HAP-1 (cell line): ENCODE data around the gene CEP131.

Experiments used
- DNase-seq, 2 experiments: peaks; one replicate each; pipeline ENCODE4 v3.0.0-alpha.2; 2016 to 2020; ENCODE audit warnings: low spot score in 2 of 2
- H3K27me3 ChIP-seq: fragments of 250-450 bp; sonication (Bioruptor Pico); 2 replicates; pipeline ENCODE4 v1.5.1; 2020; ENCODE audit warnings: low read depth, mild to moderate bottlenecking, moderate library complexity
- H3K36me3 ChIP-seq: fragments of 250-450 bp; sonication (Bioruptor Pico); replicated peaks from 2 replicates; pipeline ENCODE4 v1.5.1; 2020; ENCODE audit warnings: mild to moderate bottlenecking
- H3K4me1 ChIP-seq: fragments of 250-450 bp; sonication (Bioruptor Pico); 2 replicates; pipeline ENCODE4 v1.5.1; 2020; ENCODE audit warnings: mild to moderate bottlenecking
- H3K4me3 ChIP-seq: fragments of 250-450 bp; sonication (Bioruptor Pico); 2 replicates; pipeline ENCODE4 v1.5.1; 2020; ENCODE audit warnings: mild to moderate bottlenecking, moderate library complexity
- H3K9me3 ChIP-seq: fragments of 250-450 bp; sonication (Bioruptor Pico); 2 replicates; pipeline ENCODE4 v1.5.1; 2020; ENCODE audit warnings: mild to moderate bottlenecking, moderate library complexity
- in situ Hi-C: fragments of 300-500 bp; cut with MboI; formaldehyde crosslinking; loops from 3 replicates; pipeline ENCODE4 v1.14.3; 2020; ENCODE audit warnings: low sequenced_read_pairs, inconsistent platforms, mixed read lengths

The CEP131 gene

DNA sequence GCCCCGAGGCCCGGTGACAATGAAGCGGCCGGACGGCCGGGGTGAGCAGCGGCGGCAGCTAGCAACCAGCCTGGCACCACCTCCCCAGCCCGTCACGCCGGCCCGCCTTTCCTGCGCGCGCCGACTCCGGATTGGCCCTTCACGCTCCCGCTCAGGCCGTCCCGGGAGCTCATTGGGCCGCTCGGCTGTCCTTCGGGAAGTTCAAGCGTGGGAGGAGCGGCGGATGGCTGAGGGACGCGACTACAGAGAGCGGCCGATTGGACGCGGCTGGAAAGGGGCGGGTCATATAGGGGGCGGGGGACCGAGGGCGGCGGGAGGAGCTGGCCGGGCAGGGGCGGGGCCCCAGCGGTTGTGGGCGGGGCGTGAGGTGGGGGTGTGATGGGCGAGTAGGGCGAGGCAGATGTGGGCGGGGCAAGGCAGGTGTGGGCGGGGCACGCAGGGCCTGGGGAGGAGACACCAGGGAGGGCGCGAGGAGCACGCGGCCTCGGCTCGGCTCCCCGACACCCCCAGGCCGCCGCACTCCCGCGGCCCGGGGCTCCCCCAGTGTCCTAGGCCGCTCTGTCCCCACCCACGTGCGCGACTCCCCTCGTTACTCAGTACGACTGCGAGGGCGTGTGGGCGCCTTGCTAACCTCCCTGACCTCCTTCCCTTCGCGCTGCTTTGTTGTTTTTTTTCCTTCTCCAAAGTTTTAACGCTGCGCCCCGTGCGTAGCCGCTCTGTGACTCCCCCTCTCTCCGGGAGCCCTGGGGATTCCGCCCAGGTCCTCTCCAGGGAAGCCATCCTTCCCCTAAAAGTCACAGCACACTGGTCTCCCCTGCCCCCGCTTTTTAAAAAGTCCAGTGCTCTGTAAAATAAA is at the start of gene CEP131:
Gene CEP131 (minus strand): TSS at position 60 of the 856 bp plus-strand sequence. CDS start 2,909 bp downstream, outside the sequence.
- in situ Hi-C loops = no loop called here
- H3K4me3 ChIP-seq = peak within 1 kb of the TSS; percentile 55
- H3K9me3 ChIP-seq = peaks cover 2% of the 10 kb centered on the region; the same call in 1 of the 2 replicates
- H3K4me1 ChIP-seq = peaks cover 6% of the 10 kb centered on the region
- no peaks in the 10 kb centered on the region for H3K27me3 ChIP-seq
- peak; percentile 94 to 100 for DNase-seq
- H3K36me3 ChIP-seq = no peaks in the 10 kb centered on the region; the same call in 1 of the 2 replicates

GRCh38 chr17:81271226-81271625 is 48.5 kb upstream of the CEP131 start:
- Histone ChIP-seq H3K4me3 (no peak overlapping the region), H3K27me3 (no peaks in the 10 kb centered on the region), H3K4me1 (no peaks in the 10 kb centered on the region), H3K36me3 (peaks cover 50% of the 10 kb centered on the region), H3K9me3 (no peaks in the 10 kb centered on the region)
- no peak for DNase-seq
- in situ Hi-C loops = no loop called here

- in situ Hi-C loops = no loop called here
- peaks cover 51% of the 10 kb centered on the region for H3K36me3 ChIP-seq
- no peak for DNase-seq
These were observed 47.5 kb upstream of the CEP131 start for GRCh38 chr17:81270279-81270678.

GRCh38 chr17:81267390-81268067 is 44.8 kb upstream of the CEP131 start:
- in situ Hi-C loops = no loop called here
- no peaks in the 10 kb centered on the region for H3K27me3 ChIP-seq
- no peak overlapping the region for H3K4me3 ChIP-seq
- no peak for DNase-seq
- no peaks in the 10 kb centered on the region for H3K9me3 ChIP-seq
- H3K36me3 ChIP-seq = peaks cover 47% of the 10 kb centered on the region
- no peaks in the 10 kb centered on the region for H3K4me1 ChIP-seq

More at GRCh38 chr17:81270279-81270678, 47.5 kb upstream of the CEP131 start:
- Histone ChIP-seq H3K27me3 (no peaks in the 10 kb centered on the region), H3K4me3 (no peak overlapping the region), H3K4me1 (no peaks in the 10 kb centered on the region), H3K9me3 (no peaks in the 10 kb centered on the region)

GRCh38 chr17:81265576-81265975 is 42.8 kb upstream of the CEP131 start:
- no peak overlapping the region for H3K4me3 ChIP-seq
- no peak for DNase-seq
- peaks cover 47% of the 10 kb centered on the region for H3K36me3 ChIP-seq
- in situ Hi-C loops = no loop called here
- no peaks in the 10 kb centered on the region for H3K4me1 ChIP-seq
- H3K9me3 ChIP-seq = no peaks in the 10 kb centered on the region
- no peaks in the 10 kb centered on the region for H3K27me3 ChIP-seq

- H3K4me3 ChIP-seq = no peak overlapping the region
- no peaks in the 10 kb centered on the region for H3K27me3 ChIP-seq
- peaks cover 51% of the 10 kb centered on the region for H3K36me3 ChIP-seq
- no peaks in the 10 kb centered on the region for H3K4me1 ChIP-seq
- no peak for DNase-seq
- in situ Hi-C loops = no loop called here
- no peaks in the 10 kb centered on the region for H3K9me3 ChIP-seq
These were observed 41.9 kb upstream of the CEP131 start for GRCh38 chr17:81264640-81265039.

DNA sequence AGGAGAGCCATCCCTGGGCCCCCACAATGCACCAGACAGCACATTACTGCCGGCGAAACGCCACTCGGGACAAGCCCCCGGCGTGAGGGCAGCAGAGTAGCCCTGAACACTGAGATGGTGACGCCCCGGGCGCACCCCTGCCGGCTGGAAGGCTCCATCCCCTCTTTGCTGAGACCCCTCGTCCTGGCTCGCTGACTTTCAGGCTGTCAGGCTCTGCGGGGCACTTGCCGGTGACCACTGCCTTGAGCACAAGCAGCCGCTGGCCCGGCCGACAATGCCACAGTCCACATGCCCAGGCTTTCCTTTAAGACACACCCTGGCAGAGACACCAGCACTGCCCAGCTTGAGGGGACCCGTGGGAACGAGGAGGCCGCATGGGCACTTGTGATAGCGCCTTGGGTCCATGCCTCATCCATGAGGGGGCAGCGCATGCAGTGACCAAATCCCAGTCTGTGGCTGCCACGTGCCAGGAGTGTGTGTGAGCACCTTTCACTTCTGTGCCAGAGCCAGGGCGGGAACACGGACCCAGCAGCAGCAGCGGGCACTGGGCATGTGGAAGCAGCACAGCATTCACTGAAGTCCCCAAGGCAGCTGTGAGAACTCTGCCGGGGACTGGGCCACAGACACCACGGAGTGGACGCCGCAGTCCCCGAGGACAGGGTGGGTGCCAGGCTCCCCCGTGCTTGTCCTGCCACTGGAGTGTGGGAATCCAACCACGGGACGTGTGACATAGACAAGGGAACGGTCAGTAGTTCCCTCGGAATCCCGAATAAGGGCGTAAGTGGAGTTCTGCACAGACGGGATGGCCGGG is 40.8 kb upstream of the CEP131 start:
- Histone ChIP-seq H3K27me3 (no peaks in the 10 kb centered on the region), H3K4me3 (no peak overlapping the region), H3K4me1 (no peaks in the 10 kb centered on the region), H3K36me3 (peaks cover 48% of the 10 kb centered on the region), H3K9me3 (no peaks in the 10 kb centered on the region)
- in situ Hi-C loops = no loop called here
- DNase-seq = no peak

GRCh38 chr17:81261582-81262336 is 39.0 kb upstream of the CEP131 start:
- no peaks in the 10 kb centered on the region for H3K9me3 ChIP-seq
- DNase-seq = no peak
- in situ Hi-C loops = no loop called here
- no peak overlapping the region for H3K4me3 ChIP-seq
- H3K27me3 ChIP-seq = no peaks in the 10 kb centered on the region
- no peaks in the 10 kb centered on the region for H3K4me1 ChIP-seq
- H3K36me3 ChIP-seq = peaks cover 48% of the 10 kb centered on the region

DNA sequence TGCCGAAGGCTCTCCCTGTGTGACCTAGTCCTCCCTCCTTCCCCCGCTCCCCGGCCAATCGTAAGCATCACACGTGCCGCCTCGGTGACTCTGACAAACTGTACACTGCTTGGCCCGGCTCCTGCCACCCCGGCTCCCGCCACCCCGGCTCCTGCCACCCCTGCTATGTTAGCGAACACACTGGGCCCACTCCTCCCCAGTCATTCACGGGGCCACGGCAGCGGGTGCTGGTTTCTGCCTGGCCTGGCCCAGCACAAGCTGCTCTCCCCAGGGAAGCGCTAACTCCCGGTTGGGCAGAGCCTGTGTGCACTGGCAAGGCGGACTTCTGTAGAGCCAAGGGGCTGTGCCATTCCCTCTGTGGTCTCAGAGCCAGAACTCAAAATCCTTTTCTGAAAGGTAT is 38.3 kb upstream of the CEP131 start:
- no peak overlapping the region for H3K4me3 ChIP-seq
- in situ Hi-C loops = no loop called here
- H3K9me3 ChIP-seq = no peaks in the 10 kb centered on the region
- no peaks in the 10 kb centered on the region for H3K27me3 ChIP-seq
- H3K4me1 ChIP-seq = no peaks in the 10 kb centered on the region
- DNase-seq = no peak
- peaks cover 47% of the 10 kb centered on the region for H3K36me3 ChIP-seq

DNA sequence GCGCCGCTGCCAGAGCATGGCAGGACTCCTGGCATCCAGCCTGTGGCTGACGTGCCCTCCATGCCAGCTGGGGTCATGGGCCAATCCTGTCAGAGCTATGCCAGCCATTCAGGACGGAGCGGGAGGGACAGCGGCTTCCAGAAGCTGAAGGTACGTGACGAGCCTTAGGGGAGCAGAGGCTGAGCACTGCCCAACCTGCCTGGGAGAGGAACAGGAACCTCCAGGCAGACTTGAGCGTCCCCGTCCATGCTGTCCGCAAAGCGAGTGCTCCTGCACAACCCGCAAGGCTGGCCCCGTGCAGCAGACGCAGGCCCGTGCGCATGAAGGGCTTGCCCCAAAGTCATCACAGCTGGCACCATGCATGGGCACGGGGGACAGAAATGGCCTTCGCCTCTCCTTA is 37.9 kb upstream of the CEP131 start:
- Histone ChIP-seq H3K4me1 (no peaks in the 10 kb centered on the region), H3K9me3 (no peaks in the 10 kb centered on the region), H3K36me3 (peaks cover 43% of the 10 kb centered on the region), H3K27me3 (no peaks in the 10 kb centered on the region), H3K4me3 (no peak overlapping the region)
- no peak for DNase-seq
- in situ Hi-C loops = no loop called here

DNA sequence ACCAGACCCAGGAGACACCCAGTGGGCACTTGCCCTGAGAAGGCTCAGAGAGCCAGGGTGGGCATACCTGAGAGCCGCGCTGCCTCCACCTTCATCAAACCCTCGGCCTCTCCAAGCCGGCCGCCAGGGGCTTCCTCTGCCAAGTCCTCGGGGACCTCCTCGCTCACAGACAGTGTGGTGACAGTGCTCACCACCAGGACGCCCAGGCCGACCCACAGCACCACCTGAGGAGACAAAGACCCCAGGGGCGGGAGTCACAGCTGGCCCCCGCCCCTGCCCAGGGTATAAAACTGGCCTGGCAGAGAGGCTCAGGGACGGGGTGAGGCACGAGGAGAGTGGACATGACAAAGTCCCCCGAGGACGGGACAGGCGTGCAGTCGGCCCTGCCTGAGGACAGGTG is 37.4 kb upstream of the CEP131 start:
- no peaks in the 10 kb centered on the region for H3K27me3 ChIP-seq
- H3K36me3 ChIP-seq = peaks cover 42% of the 10 kb centered on the region
- no peak for DNase-seq
- H3K4me1 ChIP-seq = no peaks in the 10 kb centered on the region; the same call in 1 of the 2 replicates
- no peak overlapping the region for H3K4me3 ChIP-seq
- in situ Hi-C loops = no loop called here
- H3K9me3 ChIP-seq = no peaks in the 10 kb centered on the region

GRCh38 chr17:81259058-81259605 is 36.4 kb upstream of the CEP131 start:
- Histone ChIP-seq H3K27me3 (no peaks in the 10 kb centered on the region), H3K36me3 (peaks cover 36% of the 10 kb centered on the region)
- in situ Hi-C loops = loop anchor here (5.0 kb wide), 1 partner anchor 223 kb away; no protein-coding TSS in a partner anchor

GRCh38 chr17:81258292-81258691 is 35.5 kb upstream of the CEP131 start:
- H3K27me3 ChIP-seq = no peaks in the 10 kb centered on the region
- no peak overlapping the region for H3K4me3 ChIP-seq
- no peaks in the 10 kb centered on the region for H3K9me3 ChIP-seq
- in situ Hi-C loops = loop anchor here (5.0 kb wide), 1 partner anchor 224 kb away; no protein-coding TSS in a partner anchor
- no peak for DNase-seq
- peaks cover 34% of the 10 kb centered on the region for H3K36me3 ChIP-seq
- H3K4me1 ChIP-seq = no peaks in the 10 kb centered on the region; the same call in 1 of the 2 replicates

More at GRCh38 chr17:81259058-81259605, 36.4 kb upstream of the CEP131 start:
- DNase-seq = no peak
- no peak overlapping the region for H3K4me3 ChIP-seq
- H3K4me1 ChIP-seq = no peaks in the 10 kb centered on the region; the same call in 1 of the 2 replicates
- H3K9me3 ChIP-seq = no peaks in the 10 kb centered on the region
